Trophoblast cell (in vitro differentiated cells and primary cell): ENCODE results near the gene CYP24A1.

ENCODE experiments used
- DNase-seq, 2 donors: peaks; one replicate each; pipeline ENCODE4 v3.0.0-alpha.2; 2016
- H2AFZ ChIP-seq: 2 replicates; pipeline ENCODE4 v1.6.1; 2013; ENCODE audit warnings: low read length, moderate library complexity, mild to moderate bottlenecking; ENCODE audit not compliant: insufficient read depth, poor library complexity
- H2AK5ac ChIP-seq: 2 replicates; pipeline ENCODE4 v1.6.1; 2013; ENCODE audit warnings: mild to moderate bottlenecking, low read length
- H2BK120ac ChIP-seq: 2 replicates; pipeline ENCODE4 v1.6.1; 2013; ENCODE audit warnings: low read length, mild to moderate bottlenecking, moderate library complexity; ENCODE audit not compliant: insufficient read depth, poor library complexity
- H2BK12ac ChIP-seq: 2 replicates; pipeline ENCODE4 v1.6.1; 2013; ENCODE audit warnings: mild to moderate bottlenecking, low read length, moderate library complexity
- H2BK5ac ChIP-seq: 2 replicates; pipeline ENCODE4 v1.6.1; 2013; ENCODE audit warnings: low read length, low read depth, moderate library complexity, mild to moderate bottlenecking; ENCODE audit not compliant: poor library complexity
- H3K14ac ChIP-seq: 2 replicates; pipeline ENCODE4 v1.6.1; 2013; ENCODE audit warnings: mild to moderate bottlenecking, low read length
- H3K18ac ChIP-seq: 2 replicates; pipeline ENCODE4 v1.6.1; 2013; ENCODE audit warnings: mild to moderate bottlenecking, low read length
- H3K23ac ChIP-seq: 2 replicates; pipeline ENCODE4 v1.6.1; 2013; ENCODE audit warnings: low read length
- H3K27ac ChIP-seq: 2 replicates; pipeline ENCODE4 v1.5.1; 2013; ENCODE audit warnings: low read depth, mild to moderate bottlenecking, inconsistent platforms, low read length, moderate library complexity
- H3K27me3 ChIP-seq: 2 replicates; pipeline ENCODE4 v1.6.1; 2013; ENCODE audit warnings: inconsistent platforms, mild to moderate bottlenecking, low read length, moderate library complexity; ENCODE audit not compliant: insufficient read depth
- H3K36me3 ChIP-seq, 2 experiments: 1 replicate in 1 of 2; 2 replicates in 1 of 2; pipeline ENCODE4 v1.6.1; 2013; ENCODE audit warnings: low read length in 2 of 2, mild to moderate bottlenecking in 2 of 2, moderate library complexity in 1 of 2; ENCODE audit not compliant: insufficient read depth in 2 of 2, control insufficient read depth in 1 of 2
- H3K4ac ChIP-seq: 2 replicates; pipeline ENCODE4 v1.6.1; 2013; ENCODE audit warnings: low read depth, mild to moderate bottlenecking, low read length, moderate library complexity
- H3K4me1 ChIP-seq, 2 experiments: 1 replicate in 1 of 2; 2 replicates in 1 of 2; pipeline ENCODE4 v1.6.1; 2013; ENCODE audit warnings: low read length in 2 of 2, mild to moderate bottlenecking in 2 of 2, moderate library complexity in 1 of 2; ENCODE audit not compliant: insufficient read depth in 2 of 2, control insufficient read depth in 1 of 2
- H3K4me2 ChIP-seq: 2 replicates; pipeline ENCODE4 v1.6.1; 2013; ENCODE audit warnings: inconsistent platforms, mild to moderate bottlenecking, low read length, moderate library complexity
- H3K4me3 ChIP-seq: 2 replicates; pipeline ENCODE4 v1.5.1; 2013; ENCODE audit warnings: mild to moderate bottlenecking, low read depth, low read length, inconsistent platforms
- H3K79me1 ChIP-seq: one replicate; pipeline ENCODE4 v1.6.1; 2013; ENCODE audit warnings: low read length
- H3K79me2 ChIP-seq: 2 replicates; pipeline ENCODE4 v1.6.1; 2013; ENCODE audit warnings: low read length, mild to moderate bottlenecking; ENCODE audit not compliant: control insufficient read depth, insufficient read depth, poor library complexity
- H3K9ac ChIP-seq: 2 replicates; pipeline ENCODE4 v1.6.1; 2013; ENCODE audit warnings: mild to moderate bottlenecking, low read length
- H3K9me3 ChIP-seq: 2 replicates; pipeline ENCODE4 v1.6.1; 2013; ENCODE audit warnings: low read depth, mild to moderate bottlenecking, control low read depth, inconsistent platforms, low read length; ENCODE audit not compliant: insufficient read depth
- H4K12ac ChIP-seq: 2 replicates; pipeline ENCODE4 v1.6.1; 2013; ENCODE audit warnings: low read depth, mild to moderate bottlenecking, low read length, moderate library complexity
- H4K8ac ChIP-seq: 2 replicates; pipeline ENCODE4 v1.6.1; 2013; ENCODE audit warnings: low read depth, mild to moderate bottlenecking, low read length, moderate library complexity
- H4K91ac ChIP-seq: one replicate; pipeline ENCODE4 v1.6.1; 2013; ENCODE audit warnings: low read depth, mild to moderate bottlenecking, low read length, moderate library complexity
- WGBS: extraction: QIAGEN DNeasy Blood & Tissue Kit; methylation state at CpG from one replicate; pipeline ENCODE4 v1.1.7; 2013; ENCODE audit warnings: missing lambda C conversion rate; ENCODE audit not compliant: insufficient read length, insufficient coverage; ENCODE audit errors: extremely low coverage; 5-methylcytosine and 5-hydroxymethylcytosine counted together

Gene CYP24A1

DNA sequence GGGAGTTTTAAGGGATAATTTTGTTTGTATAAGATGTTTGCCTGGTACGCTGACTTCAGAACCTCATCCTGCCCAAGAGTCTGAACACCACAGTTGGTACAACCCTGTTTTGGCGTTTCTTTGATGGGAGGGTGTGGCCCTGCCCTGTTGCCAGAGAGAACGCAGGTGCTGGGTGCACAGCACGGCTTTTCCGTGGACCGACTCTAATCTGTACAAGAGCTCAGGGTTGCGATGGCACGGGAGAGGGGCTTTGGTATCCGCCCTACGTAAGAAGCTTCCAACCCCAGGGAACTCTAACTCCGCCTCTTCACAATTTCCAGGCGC, 1.3 kb downstream of the CYP24A1 start:
- Histone ChIP-seq H3K4me1 (peaks cover 17 to 22% of the 10 kb centered on the region in 2 experiments), H2BK120ac (no peak overlapping the region), H3K4me2 (peak overlapping the region; percentile 47), H4K8ac (no peak overlapping the region), H2AFZ (no peak overlapping the region), H3K23ac (no peak overlapping the region), H3K4ac (no peak overlapping the region), H2BK5ac (no peak overlapping the region), H3K18ac (no peak overlapping the region), H3K27me3 (peaks cover 33% of the 10 kb centered on the region), H3K14ac (no peak overlapping the region), H3K79me1 (no peaks in the 10 kb centered on the region), H3K36me3 (no peaks in the 10 kb centered on the region), H4K12ac (no peak overlapping the region), H3K4me3 (no peak overlapping the region), H3K9ac (no peak overlapping the region), H3K27ac (no peak overlapping the region), H2BK12ac (no peak overlapping the region), H3K79me2 (no peaks in the 10 kb centered on the region), H3K9me3 (peaks cover 4% of the 10 kb centered on the region), H4K91ac (no peak overlapping the region), H2AK5ac (no peak overlapping the region)
- no CpG with 5 or more reads among the region's 12 CpGs for WGBS
- no peak for DNase-seq

DNA sequence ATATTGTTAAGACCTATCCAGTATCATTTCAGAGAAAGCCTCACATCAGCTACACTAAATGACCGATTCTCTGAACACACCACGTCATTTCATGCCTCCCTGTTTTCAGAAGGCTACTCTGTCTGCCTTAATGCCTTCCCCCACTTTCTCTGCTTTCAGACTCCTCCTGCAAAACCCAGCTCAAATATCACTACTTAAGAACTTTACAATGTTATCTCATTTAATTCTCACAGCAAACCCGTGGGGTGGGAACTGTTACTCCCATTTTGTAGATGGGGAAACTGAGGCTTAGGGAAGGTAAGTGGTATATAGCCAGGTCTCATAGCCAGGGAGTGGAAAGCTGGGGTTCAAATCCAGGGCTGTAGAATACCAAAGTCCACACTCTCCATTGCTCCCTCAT, 2.8 kb downstream of the CYP24A1 start:
- no peak for DNase-seq
- WGBS: no CpG with 5 or more reads among the region's 3 CpGs

GRCh38 chr20:54170026-54170471, 3.7 kb downstream of the CYP24A1 start:
- peaks cover 0 to under 1% of the 10 kb centered on the region in 2 experiments for H3K36me3 ChIP-seq
- no peak overlapping the region for H4K12ac ChIP-seq
- no CpG with 5 or more reads among the region's 4 CpGs for WGBS
- H3K4ac ChIP-seq: no peak overlapping the region
- H3K9ac ChIP-seq: no peak overlapping the region
- H3K27me3 ChIP-seq: peaks cover 33% of the 10 kb centered on the region
- H3K14ac ChIP-seq: no peak overlapping the region
- no peak for DNase-seq
- H2BK12ac ChIP-seq: no peak overlapping the region
- no peaks in the 10 kb centered on the region for H3K79me1 ChIP-seq
- no peak overlapping the region for H3K4me3 ChIP-seq
- no peak overlapping the region for H3K18ac ChIP-seq
- H2AFZ ChIP-seq: no peak overlapping the region
- no peak overlapping the region for H2BK5ac ChIP-seq
- peaks cover 4% of the 10 kb centered on the region for H3K9me3 ChIP-seq
- no peak overlapping the region for H2BK120ac ChIP-seq
- H3K4me2 ChIP-seq: no peak overlapping the region
- H3K23ac ChIP-seq: no peak overlapping the region
- no peak overlapping the region for H4K8ac ChIP-seq
- H4K91ac ChIP-seq: no peak overlapping the region
- H3K4me1 ChIP-seq: peaks cover 17 to 22% of the 10 kb centered on the region in 2 experiments
- no peaks in the 10 kb centered on the region for H3K79me2 ChIP-seq
- H2AK5ac ChIP-seq: no peak overlapping the region
- H3K27ac ChIP-seq: no peak overlapping the region

More for the DNA sequence above, 2.8 kb downstream of the CYP24A1 start:
- Histone ChIP-seq H3K14ac (no peak overlapping the region), H3K79me1 (no peaks in the 10 kb centered on the region), H4K12ac (no peak overlapping the region), H3K23ac (no peak overlapping the region), H3K4ac (no peak overlapping the region), H2BK12ac (no peak overlapping the region), H3K79me2 (no peaks in the 10 kb centered on the region), H3K4me1 (peaks cover 17 to 22% of the 10 kb centered on the region in 2 experiments), H2AFZ (no peak overlapping the region), H4K8ac (no peak overlapping the region), H4K91ac (no peak overlapping the region), H3K36me3 (no peaks in the 10 kb centered on the region), H2BK5ac (no peak overlapping the region), H3K9me3 (peaks cover 4% of the 10 kb centered on the region), H3K27ac (no peak overlapping the region), H2AK5ac (no peak overlapping the region), H3K27me3 (peaks cover 33% of the 10 kb centered on the region), H3K4me2 (no peak overlapping the region), H3K4me3 (no peak overlapping the region), H2BK120ac (no peak overlapping the region), H3K18ac (no peak overlapping the region), H3K9ac (no peak overlapping the region)

- no peak overlapping the region for H3K14ac ChIP-seq
- H3K79me2 ChIP-seq: no peaks in the 10 kb centered on the region
- peaks cover 14 to 19% of the 10 kb centered on the region in 2 experiments for H3K4me1 ChIP-seq
- no peak overlapping the region for H2AK5ac ChIP-seq
- no peak overlapping the region for H2BK12ac ChIP-seq
- peaks cover 4% of the 10 kb centered on the region for H3K9me3 ChIP-seq
- H3K4me2 ChIP-seq: no peak overlapping the region
- no peak overlapping the region for H2AFZ ChIP-seq
- no peak overlapping the region for H2BK5ac ChIP-seq
- no peak overlapping the region for H3K18ac ChIP-seq
- peak; percentile 2 to 63 for DNase-seq
- no peak overlapping the region for H3K9ac ChIP-seq
- no peak overlapping the region for H3K4me3 ChIP-seq
- H2BK120ac ChIP-seq: no peak overlapping the region
- H4K12ac ChIP-seq: no peak overlapping the region
- no peak overlapping the region for H4K91ac ChIP-seq
- no peaks in the 10 kb centered on the region for H3K79me1 ChIP-seq
- H4K8ac ChIP-seq: no peak overlapping the region
- H3K27me3 ChIP-seq: peaks cover 27% of the 10 kb centered on the region
- H3K4ac ChIP-seq: no peak overlapping the region
- H3K27ac ChIP-seq: no peak overlapping the region
- WGBS: no CpG with 5 or more reads among the region's 14 CpGs
- H3K23ac ChIP-seq: no peak overlapping the region
- peaks cover 0 to 1% of the 10 kb centered on the region in 2 experiments for H3K36me3 ChIP-seq
Observed at GRCh38 chr20:54168961-54169862, 4.6 kb downstream of the CYP24A1 start.
